ENCODE data around the gene LCE2B.
"Not testable (repeated sequence)": the region's sequence is repeated elsewhere in the genome, so short reads cannot be mapped to it uniquely, and the experiment has no call there.

The LCE2B gene

GRCh38 chr1:152673016-152673415, 12.9 kb upstream of the LCE2B start:
- H3K27me3 ChIP-seq (ENCODE audit: insufficient read depth, low read depth, severe bottlenecking) = peaks cover 95% of the 10 kb centered on the region
- no peak overlapping the region for H3K27ac ChIP-seq
- DNase-seq = no peak
- TF ChIP-seq CTCF (IDR thresholded peaks at IDR 0.05; ENCODE audit: low read depth, low read length) = no peak
- H3K9me3 ChIP-seq (ENCODE audit: severe bottlenecking) = peaks cover 5% of the 10 kb centered on the region
- no peaks in the 10 kb centered on the region for H3K36me3 ChIP-seq
- no peak overlapping the region for H3K4me3 ChIP-seq (ENCODE audit: low read depth, low read length)

GRCh38 chr1:152674983-152675382, 10.9 kb upstream of the LCE2B start, which contains the start of gene LCE2C:
Gene LCE2C (plus strand): TSS chr1:152675279. CDS start chr1:152676016, 737 bp downstream.
- H3K27ac ChIP-seq; DNase-seq; H3K36me3 ChIP-seq; H3K9me3 ChIP-seq (ENCODE audit: severe bottlenecking); H3K4me3 ChIP-seq (ENCODE audit: low read depth, low read length): not testable (repeated sequence)
- peaks cover 95% of the 10 kb centered on the region for H3K27me3 ChIP-seq (ENCODE audit: insufficient read depth, low read depth, severe bottlenecking)

GRCh38 chr1:152679459-152679858, 6.5 kb upstream of the LCE2B start:
- no peak for TF ChIP-seq CTCF (IDR thresholded peaks at IDR 0.05; ENCODE audit: low read depth, low read length)
- Histone ChIP-seq H3K27me3 (ENCODE audit: insufficient read depth, low read depth, severe bottlenecking) (peaks cover 95% of the 10 kb centered on the region), H3K9me3 (ENCODE audit: severe bottlenecking) (peaks cover 6% of the 10 kb centered on the region), H3K27ac (no peak overlapping the region), H3K36me3 (no peaks in the 10 kb centered on the region), H3K4me3 (ENCODE audit: low read depth, low read length) (no peak overlapping the region)
- no peak for DNase-seq

- H3K27ac ChIP-seq = no peak overlapping the region
- no peak overlapping the region for H3K4me3 ChIP-seq (ENCODE audit: low read depth, low read length)
- TF ChIP-seq CTCF (IDR thresholded peaks at IDR 0.05; ENCODE audit: low read depth, low read length) = no peak
- DNase-seq = no peak
- no peaks in the 10 kb centered on the region for H3K36me3 ChIP-seq
- peaks cover 96% of the 10 kb centered on the region for H3K27me3 ChIP-seq (ENCODE audit: insufficient read depth, low read depth, severe bottlenecking)
- peaks cover 6% of the 10 kb centered on the region for H3K9me3 ChIP-seq (ENCODE audit: severe bottlenecking)
These were observed 4.3 kb upstream of the LCE2B start for GRCh38 chr1:152681616-152682015.

DNA sequence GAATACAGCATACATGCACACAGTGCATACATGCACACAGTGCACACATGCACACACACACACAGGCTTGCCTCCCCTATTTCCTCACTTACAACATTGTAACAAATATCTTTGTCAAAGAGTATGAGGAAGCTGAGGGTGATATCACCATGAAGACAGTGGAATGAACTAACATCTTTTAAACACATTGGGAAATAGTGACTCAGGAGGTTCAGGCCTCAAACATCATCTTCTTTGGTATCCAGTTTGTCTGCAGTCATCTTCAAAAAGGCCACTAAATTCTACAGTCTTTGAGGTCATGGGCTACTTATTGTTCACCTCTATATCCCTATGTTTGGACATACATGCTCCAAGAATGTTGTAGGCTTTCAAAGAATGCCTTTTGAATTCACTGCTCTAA, 2.1 kb upstream of the LCE2B start:
- no peak for DNase-seq
- H3K4me3 ChIP-seq (ENCODE audit: low read depth, low read length) = no peak overlapping the region
- H3K27ac ChIP-seq = no peak overlapping the region
- peaks cover 95% of the 10 kb centered on the region for H3K27me3 ChIP-seq (ENCODE audit: insufficient read depth, low read depth, severe bottlenecking)
- H3K9me3 ChIP-seq (ENCODE audit: severe bottlenecking) = peaks cover 3% of the 10 kb centered on the region
- no peaks in the 10 kb centered on the region for H3K36me3 ChIP-seq
- TF ChIP-seq CTCF (IDR thresholded peaks at IDR 0.05; ENCODE audit: low read depth, low read length) = no peak

DNA sequence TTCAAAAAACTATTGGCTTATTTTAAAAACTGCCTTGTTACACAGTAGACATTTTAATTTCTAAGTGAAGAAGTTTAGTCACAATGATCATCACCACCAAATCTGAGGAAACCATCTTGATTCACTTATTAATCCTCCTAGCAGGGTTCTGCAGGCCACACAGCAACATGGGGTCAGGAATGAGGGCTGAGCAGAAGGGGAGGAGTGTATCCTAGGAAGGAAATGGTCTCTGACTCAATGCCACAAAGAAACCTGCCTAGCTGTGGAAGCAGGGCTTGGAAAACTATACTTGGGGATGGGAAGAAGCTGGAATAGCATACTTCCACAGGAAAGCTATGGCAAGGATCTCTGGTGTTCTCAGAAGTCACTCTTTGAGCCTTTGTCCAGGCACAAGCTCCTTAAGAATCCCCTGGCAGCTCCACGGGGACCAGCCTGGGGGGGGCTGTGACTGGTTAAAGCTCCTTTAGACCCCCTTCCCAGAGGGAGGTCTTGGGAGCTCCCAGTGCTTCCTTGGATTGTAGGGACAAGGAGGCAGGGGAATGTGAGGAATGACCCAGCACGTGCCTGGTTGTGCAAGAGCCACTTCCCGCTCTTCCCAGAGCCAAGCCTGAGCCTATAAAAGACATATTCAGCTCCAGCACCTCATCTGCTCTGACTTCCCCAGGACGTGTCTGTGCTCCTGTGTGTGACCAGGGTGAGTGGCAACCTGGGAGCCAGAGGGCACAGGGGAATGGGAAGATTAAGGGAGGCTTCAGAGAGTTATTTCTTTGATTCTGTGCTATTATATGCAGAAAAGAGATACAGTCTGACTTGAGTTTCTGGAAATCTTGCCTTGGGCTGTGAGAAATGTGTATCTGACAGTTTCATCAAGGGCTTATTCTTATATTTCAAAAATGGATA, 12.0 kb downstream of the LCE2B start, which contains the start of gene LCE2A:
Gene LCE2A (plus strand): TSS at position 645 of the 900 bp plus-strand sequence. CDS start 557 bp downstream, outside the sequence.
- no peak for TF ChIP-seq CTCF (IDR thresholded peaks at IDR 0.05; ENCODE audit: low read depth, low read length)
- Histone ChIP-seq H3K27ac (no peak within 1 kb of the TSS), H3K27me3 (ENCODE audit: insufficient read depth, low read depth, severe bottlenecking) (peaks cover 86% of the 10 kb centered on the region), H3K9me3 (ENCODE audit: severe bottlenecking) (no peaks in the 10 kb centered on the region), H3K4me3 (ENCODE audit: low read depth, low read length) (no peak within 1 kb of the TSS), H3K36me3 (no peaks in the 10 kb centered on the region)
- DNase-seq = no peak

All from WERI-Rb-1 (cell line).